DMS153 treated with DMSO at 0.1 percent for 48 hours (cell line): ENCODE measurements around the gene UBE2L5.
"Not testable (repeated sequence)": the region's sequence is repeated elsewhere in the genome, so short reads cannot be mapped to it uniquely, and the experiment has no call there.

Experiments
- DNase-seq: peaks from one replicate; lab custom pipeline; 2025; ENCODE audit not compliant: unreplicated experiment; lab: John Stamatoyannopoulos, UW

The UBE2L5 gene

DNA sequence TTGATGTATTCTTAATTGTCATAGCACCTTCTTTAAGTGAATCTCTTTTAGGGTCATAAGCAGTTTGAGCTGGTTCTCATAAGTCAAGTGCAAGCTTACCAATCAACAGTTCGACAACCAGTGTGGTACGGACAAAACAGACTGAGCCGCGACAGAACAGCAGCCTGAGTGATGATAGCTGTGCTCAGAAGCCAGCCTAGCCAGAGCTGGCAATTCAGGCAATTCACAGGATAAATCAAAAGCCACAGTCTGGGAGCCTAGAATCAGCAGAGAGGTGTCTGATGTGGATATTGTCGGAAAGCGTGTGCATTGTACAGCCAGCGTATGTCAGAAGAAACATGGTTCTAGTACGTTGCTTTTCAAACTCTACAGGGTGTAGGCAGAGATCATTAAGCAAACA is 14.9 kb downstream of the UBE2L5 start:
- DNase-seq, result no peak

DNA sequence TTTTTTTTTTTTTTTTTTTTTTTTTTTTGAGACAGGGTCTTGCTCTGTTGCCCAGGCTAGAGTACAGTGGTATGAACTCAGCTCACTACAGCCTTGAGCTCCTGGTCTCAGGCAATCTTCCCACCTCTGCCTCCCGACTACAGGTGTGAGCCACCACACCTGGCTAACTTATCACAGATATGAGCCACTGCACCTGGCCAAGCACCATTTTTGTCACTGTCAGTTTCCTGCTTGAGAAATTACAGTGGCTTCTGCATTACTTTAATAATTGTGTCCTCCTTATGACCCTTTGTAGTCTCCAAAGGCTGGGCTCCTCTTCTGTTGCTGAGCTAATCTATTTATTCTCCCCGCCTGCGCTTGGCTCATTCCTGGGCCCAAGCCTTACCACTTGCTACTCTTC is 16.0 kb downstream of the UBE2L5 start:
- DNase-seq, result no peak

DNA sequence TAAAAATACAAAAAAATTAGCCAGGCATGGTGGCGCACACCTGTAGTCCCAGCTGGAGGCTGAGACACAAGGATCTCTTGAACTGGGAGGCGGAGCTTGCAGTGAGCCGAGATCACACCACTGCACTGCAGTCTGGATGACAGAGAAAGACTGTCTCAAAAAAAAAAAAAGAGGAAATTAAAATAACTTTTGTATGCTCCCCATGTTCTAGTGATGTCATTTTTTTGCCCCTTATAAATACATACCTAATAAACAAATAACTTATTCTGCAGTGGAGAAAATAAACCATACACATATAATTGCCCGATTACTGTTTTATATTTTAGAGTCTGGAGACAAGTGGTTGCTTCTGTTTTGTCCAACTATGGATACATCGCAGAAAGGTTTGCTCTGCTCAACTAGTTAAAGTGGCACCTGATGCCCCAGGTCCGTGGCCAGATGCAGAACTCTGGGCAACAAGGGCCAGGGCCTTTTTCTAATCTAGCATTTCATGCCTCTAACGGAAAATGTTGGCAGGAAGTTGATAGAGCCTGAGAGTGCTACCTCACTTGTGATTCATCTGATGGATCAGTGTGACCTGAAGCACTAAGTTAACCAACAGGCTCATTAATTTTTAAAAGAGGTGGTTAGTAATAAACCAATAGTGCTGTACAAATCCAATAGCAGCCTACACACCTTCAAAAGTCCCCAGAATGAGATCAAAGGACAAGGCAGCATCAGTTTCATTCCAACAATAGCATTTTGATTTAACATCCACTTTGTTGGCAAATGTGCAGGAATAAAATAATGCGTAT is 18.8 kb downstream of the UBE2L5 start:
- DNase-seq, result no peak

DNA sequence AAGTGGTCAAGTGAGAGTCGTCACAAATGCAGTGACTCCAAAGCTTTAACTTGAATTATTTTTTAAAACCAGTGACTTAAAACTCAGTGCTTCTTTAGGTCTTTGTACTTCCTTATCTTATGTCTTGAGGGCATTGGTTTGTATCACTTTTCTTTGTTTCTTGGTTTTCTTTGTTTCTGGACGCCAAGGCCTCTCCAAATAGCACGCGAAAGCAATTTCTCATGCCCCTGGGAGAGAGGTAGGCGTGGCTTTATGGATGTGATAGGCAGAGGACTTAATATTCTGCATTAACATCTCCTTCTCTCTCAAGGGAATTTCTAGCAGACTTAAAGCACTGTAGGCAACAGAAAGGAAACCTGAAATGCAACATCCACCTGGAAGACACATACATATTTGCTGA is 20.6 kb downstream of the UBE2L5 start:
- no peak for DNase-seq

DNA sequence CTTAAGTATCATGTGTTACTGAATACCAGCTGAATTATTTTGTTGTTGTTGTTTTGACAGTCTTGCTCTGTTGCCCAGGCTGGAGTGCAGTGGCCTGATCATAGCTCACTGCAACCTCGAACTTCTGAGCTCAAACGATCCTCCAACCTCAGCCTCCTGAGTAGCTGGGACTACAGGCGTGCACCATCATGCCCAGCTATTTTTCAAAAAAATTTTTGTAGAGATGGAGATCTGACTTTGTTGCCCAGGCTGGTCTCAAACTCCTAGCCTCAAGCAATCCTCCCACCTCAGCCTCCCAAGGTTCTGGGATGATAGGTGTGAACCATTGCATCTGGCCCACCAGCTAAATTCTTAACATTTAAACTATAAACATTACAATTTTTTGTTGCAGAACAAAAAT is 21.2 kb downstream of the UBE2L5 start:
- not testable (repeated sequence) for DNase-seq

DNA sequence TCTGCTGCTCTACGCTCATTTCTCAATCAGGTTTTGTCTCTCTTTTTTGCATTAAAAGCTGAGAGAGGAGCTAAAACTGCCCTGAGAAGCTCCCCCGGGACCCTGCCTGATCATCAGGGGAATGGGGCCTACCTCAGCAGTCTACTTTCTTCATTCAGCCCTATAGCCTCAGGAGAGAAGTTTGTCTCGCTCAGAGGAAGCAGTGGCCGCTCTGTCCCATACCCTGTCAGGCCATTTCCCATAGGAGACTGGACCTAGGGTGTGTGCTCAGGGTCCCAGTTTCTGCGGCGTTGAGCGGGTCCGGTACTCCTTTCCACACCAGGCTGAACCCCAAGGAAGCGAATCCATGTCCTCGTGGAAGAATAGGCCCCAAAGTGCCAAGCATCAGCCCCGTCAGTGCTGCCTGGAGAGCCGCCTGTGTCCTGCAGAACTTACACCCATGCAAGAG is 21.7 kb downstream of the UBE2L5 start:
- DNase-seq, result no peak

DNA sequence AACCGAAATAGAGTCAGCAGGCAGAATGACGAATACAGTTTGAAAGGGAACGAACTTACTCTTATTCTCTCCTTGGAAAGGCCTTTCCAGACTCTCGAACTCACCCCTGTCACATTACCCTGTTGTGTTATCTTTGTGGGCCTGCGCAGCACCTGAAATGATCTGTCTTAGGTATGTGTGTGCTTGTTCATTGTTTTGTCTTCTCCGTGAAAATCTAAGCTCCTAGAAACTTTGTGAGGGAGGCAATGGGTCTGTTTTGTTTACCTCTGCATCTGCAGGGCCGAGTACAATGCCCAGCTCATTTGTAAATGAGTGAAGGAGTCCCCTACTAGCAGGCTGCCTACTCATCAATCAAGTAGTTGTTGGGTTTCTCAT is 23.8 kb downstream of the UBE2L5 start:
- no peak for DNase-seq

DNA sequence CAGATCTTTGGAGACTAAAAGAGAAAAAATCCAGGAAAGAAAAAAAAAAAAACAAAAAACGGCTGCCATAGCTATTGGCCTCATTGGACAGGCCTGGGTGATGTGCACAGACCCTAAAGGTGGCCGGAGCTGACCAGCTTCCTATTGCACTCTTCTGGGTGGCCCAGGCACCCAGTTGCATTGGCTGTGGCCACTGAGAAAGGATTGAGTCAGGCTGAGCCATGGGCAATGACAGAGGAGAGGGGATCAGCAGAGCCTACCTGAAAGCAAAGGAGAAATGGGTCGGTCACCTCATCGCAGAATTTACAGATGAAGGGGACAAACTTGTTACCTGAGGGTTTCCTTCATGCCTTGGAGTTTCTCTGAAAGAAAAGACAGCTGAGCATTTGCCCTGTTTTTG is 26.1 kb downstream of the UBE2L5 start:
- DNase-seq, result no peak

DNA sequence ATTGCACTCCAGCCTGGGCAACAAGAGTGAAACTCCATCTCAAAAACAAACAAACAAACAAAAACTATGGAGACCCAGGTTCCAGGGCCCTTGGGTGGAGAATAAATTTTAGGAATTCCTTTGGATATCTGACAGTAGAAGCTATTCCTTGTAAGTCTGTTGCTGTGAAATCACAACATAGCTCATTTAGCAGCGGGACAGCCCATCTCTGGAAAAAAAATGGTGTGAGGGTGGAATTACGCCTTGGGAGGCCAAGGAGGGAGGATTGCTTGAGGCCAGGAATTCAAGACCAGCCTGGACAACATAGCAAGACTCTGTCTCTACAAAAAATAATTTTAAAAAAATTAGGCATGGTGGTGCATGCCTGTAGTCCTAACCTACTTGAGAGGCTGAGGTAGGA is 27.8 kb downstream of the UBE2L5 start:
- DNase-seq, result no peak

DNA sequence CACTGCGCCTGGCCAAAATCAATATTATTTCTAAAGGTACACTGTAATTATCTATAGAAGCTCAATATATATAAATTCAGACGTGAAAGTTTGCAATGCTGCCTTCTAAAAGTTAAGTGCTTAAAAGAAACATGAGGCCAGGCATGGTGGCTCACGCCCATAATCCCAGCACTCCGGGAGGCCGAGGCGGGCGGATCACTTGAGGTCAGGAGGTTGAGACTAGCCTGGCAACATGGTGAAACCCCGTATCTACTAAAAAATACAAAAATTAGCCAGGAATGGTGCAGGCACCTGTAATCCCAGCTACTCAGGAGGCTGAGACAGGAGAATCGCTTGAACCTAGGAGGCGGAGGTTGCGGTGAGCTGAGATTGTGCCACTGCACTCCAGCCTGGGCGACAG is 29.2 kb downstream of the UBE2L5 start:
- not testable (repeated sequence) for DNase-seq

DNA sequence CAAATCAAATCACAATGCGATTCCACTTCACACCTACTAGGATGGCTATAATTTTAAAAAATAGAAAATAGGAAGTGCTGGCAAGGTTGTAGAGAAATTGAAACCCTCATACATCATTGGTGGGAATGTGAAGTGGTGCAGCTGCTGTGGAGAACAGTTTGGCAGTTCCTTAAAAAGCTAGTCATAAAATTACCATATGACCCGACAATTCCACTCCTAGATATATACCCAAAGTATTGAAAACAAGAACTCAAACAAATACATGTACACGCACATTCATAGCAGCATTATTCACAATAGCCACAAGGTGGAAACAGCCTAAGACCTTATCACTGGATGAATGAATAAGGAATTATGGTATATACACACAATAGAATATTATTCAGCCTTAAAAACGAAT is 31.4 kb downstream of the UBE2L5 start:
- no peak for DNase-seq

DNA sequence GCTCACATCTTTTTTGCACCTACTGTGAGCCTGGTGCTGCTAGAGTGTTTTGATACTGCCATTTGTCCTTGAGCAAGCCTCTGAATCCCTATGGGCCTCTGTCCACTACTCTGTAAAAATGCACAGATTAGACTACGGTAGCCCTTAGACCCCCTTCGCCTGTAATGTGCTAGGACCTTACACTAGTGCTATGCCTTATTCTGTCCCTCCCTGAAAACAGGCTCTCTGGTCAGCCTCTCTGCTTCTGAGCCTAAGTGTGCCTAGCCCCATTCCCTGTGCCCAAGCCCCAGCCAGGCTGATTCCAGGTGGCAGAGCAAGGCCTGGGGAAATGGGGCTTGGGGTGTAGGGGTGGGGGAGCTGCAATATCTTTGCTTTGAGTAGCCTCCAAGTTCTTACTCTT is 32.7 kb downstream of the UBE2L5 start:
- no peak for DNase-seq

DNA sequence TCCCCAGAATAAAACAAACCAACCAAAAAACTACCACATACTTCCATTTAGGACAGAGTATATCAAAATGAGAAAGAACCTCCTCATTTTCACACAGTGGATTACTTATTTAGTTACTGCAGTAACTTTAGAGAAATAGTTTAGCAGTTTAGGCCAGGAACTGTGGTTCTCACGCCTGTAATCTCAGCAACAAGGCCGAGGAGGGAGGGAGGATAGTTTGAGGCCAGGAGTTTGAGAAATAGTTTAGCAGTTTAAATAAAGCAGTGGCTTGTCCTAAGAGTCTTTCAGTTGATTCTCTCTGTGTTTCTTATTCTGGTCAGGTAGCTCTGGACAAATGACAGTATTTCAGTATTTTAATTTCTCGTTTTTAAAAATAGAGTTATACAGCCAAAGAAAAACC is 34.0 kb downstream of the UBE2L5 start:
- DNase-seq, result no peak

DNA sequence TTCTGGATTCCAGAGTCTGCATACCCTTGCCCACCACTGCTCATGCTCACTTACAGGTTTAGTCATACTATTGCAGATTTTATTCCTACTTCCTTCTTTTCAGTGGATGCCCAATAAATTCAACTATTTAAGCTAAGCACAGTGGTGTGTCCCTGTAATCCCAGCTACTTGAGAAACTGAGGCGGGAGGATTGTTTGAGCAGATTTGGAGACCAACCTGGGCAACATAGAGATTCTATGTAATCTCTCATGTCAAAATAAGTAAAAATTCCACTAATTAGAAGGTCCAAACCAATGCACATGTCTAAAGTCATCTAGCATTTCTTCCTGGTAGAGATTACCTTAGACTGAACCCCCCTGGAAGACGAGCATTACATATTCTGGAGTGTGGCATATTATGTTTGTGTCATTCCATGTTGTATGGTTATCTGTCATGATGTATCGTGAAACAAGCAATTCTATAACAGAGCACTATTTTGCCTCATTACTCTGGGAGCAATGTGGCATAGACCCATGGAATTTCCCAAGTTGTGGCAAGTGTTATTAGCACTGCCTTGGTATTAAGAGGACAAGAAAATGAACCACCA is 35.1 kb downstream of the UBE2L5 start:
- DNase-seq, result no peak

DNA sequence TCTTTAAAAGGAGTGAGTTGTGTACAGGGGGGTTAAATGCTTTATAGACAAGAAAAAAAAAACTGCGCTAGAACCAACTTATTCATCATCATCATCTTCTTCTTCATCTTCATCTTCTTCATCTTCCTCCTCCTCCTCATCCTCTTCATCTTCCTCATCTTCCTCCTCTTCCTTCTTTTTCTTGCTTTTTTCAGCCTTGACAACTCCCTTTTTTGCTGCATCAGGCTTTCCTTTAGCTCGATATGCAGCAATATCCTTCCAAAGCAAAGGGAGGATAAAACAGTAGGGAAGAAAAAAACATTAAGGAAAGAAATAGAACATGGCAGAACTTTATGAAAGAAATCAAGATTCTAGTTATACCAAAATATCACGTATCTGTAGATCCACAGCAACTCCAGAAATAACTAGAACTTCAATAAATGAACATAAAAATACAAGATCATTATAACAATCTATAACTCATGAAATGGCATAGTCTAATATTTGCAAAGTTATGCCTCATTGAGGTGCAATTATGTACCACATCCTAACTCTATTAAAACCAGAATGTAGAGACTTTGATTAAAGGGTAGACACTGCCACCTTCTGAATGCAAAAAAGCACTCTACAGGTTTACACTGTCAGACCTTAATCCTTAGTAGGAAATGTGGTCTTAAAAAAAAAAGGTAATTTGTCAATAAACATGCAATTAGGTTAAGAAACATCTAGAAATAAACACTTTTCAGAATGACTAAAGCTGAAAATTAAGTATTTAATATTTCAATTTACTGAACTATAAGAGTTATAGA is 39.2 kb downstream of the UBE2L5 start:
- not testable (repeated sequence) for DNase-seq

DNA sequence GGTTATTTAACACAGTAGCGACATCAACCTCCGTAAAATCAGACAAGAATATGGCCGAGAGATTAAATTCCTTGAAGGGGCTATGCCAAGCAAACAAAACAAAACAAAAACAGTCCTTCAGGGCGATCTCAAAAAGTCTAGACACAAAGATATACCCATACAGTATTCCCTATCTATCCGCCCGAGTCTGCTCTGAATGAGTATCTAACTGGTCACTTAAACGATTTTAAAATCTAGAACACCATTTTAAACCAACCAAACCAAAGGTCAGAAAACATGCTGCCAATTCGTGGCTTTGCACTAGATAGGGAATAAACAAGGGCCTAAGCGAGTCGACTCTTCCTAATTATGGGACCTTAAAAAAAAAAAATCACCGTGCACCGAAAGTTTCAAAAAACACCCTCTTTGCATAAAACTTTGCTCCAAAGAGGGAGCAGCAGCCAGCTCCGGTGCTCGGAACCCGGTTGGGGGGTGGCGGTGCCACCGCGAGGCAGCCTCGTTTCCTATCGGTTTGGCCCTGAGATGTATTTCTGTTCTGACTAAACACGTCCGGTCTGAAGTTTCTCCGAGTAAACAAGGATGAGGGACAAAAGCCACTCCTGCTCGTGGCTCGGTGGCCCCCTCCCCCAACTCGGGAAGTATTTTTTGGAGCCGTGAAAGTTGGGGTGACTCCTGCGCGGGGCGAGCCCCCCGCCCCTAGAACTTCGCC is 41.6 kb downstream of the UBE2L5 start:
- DNase-seq, result peak; percentile 24

DNA sequence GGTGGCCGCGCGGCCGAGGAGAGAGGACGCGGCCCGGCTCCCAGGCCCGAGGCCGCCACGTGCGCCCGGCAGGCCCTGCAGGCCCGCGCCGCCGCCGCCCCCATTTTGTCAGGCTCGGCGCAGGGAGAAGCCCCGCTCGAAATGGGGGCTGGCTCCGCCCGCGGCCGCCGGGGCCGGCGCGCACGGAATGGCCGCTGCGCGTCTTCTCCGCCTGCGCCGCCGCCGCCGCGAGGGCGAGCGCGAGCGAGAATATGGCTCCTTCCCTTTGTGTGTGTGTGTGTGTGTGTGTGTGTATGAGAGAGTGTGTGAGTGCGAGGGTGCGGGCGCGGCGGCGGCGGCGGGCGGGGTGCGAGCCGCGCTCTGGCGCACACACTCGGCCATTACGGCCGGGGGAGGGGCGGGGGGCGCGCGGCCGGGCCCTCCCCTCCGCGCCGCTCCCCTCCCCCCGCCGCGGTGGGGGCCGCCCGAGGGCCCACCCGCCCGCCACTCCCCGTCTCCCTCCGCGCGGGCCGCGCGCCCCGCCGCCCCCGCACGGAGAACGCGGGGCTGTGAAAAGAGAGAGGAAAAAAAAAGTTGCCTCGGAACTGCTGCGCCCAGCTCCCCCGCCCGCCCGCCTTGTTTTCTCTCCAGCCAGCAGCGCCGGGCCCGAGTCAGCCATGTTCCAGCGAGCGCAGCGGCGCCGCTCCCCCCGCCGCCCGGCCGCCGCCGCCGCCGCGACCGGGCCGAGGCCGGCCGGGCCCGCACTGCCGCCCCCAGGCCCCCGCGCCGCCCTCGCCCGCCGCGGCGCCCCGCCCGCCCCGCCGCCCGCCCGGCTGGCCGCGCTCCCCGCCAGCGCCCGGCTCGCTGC is 42.4 kb downstream of the UBE2L5 start:
- DNase-seq, result no peak

DNA sequence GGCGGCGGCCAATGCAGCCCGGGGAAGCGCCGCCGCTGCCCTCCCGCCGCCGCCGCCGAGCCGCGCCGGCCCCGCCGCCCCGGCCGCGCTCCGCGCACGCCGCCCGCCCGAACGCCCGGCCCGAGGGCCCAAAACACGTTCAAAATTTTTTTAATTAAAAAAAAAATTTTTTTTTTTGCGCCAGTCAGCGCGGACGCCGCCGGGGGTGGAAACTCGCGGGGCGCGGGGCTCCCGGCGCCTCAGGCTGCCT is 43.0 kb downstream of the UBE2L5 start:
- no peak for DNase-seq

DNA sequence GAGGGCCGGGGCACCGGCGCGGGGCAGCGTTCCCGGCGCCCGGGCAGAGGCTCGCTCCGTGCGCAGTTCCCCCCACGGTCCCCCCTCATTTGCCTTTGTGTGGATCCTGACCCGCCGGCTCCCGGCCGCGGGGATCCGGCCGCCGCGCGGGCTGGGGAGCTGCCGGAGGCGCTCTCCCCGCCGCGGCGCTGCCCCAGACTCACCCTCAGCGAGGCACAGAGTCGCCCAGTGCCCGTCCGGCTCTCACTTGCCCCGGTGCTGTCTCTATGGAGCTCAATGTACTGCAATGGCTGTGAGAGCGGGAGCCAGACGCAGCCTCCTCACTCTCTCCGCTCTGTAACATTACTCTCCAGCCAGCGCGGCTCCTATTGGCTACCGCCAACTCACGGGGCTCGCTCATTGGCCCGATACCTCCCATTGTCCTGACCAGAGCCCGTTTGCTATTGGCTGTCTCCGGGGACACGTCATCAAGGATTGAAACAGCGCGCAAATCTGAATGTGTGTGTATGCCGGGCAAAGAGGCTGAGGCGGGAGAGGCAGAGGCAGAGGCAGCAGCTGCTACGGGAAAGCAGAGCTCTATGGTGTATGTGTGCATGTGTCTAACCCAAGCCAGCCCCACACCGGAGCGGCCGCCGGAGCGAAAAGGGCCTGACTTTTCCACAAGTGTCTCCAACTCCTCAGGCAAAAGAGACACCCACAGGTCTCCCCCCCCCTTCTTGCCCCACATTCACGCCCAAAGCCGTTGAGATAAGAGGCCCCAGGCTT is 43.5 kb downstream of the UBE2L5 start, which contains the start of gene HMGB1:
Gene HMGB1 (minus strand): TSS at position 344 of the 765 bp plus-strand sequence. CDS start 2,256 bp downstream, outside the sequence.
- DNase-seq, result peak; percentile 97

DNA sequence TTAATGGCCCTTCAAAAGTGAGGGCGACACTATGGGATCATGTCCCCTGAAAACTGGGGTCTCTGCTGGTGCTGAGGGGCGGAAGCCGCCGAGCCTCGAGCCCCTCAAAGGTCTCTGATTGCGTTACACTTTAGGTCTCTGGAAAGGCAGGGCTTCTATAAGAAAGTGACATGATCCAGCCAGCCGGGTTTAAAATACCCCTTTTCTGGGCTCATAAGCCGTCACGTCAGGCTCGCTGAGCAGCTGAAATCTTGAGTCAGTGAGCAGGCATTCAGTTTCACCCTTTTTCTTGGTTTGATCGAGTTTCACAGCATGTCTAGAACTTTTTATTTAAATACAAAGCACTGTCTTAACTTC is 44.0 kb downstream of the UBE2L5 start:
- no peak for DNase-seq
